Uterus (tissue), 4 donors: ENCODE measurements around the gene UGT1A7. TPM values are rescaled to one million over a fixed set of nuclear protein-coding genes. Genes with fewer than 3 reads are reported as not detected.

Source experiments
- DNase-seq, 2 donors: peaks; one replicate each; pipeline ENCODE4 v3.0.0-alpha.2; 2019 to 2020
- H3K27ac ChIP-seq, 2 donors: fragments of 200-600 bp; sonication (generic); 1 replicate in 1 of 2; 2 replicates in 1 of 2; pipeline ENCODE4 v1.5.1; 2016 to 2018
- H3K27me3 ChIP-seq, 2 donors: fragments of 200-600 bp; sonication (generic); one replicate each; pipeline ENCODE4 v1.5.1; 2018 to 2019; ENCODE audit warnings: control low read depth in 1 of 2
- H3K36me3 ChIP-seq, 2 donors: fragments of 200-600 bp; sonication (generic); one replicate each; pipeline ENCODE4 v1.5.1; 2019; ENCODE audit warnings: control low read depth in 1 of 2
- H3K4me1 ChIP-seq, 2 donors: fragments of 200-600 bp; sonication (generic); one replicate each; pipeline ENCODE4 v1.5.1; 2018 to 2019; ENCODE audit warnings: control low read depth in 1 of 2
- H3K4me3 ChIP-seq, 2 donors: fragments of 200-600 bp; sonication (generic); 1 replicate in 1 of 2; 2 replicates in 1 of 2; pipeline ENCODE4 v1.5.1; 2018 to 2019; ENCODE audit warnings: mild to moderate bottlenecking in 1 of 2
- H3K9me3 ChIP-seq, 2 donors: fragments of 200-600 bp; sonication (generic); one replicate each; pipeline ENCODE4 v1.5.1; 2019; ENCODE audit warnings: control low read depth in 1 of 2
- POLR2A ChIP-seq, 2 donors: fragments of 450-650 bp; IDR thresholded peaks; one replicate each; pipeline ENCODE4 v1.6.1; 2016; ENCODE audit warnings: antibody characterized with exemption in 2 of 2, mild to moderate bottlenecking in 1 of 2, moderate library complexity in 1 of 2
- intact Hi-C: fragments of 100-400 bp; cut with DNase I; formaldehyde crosslinking; loops from one replicate; pipeline ENCODE4 v1.15.1; 2023; ENCODE audit warnings: low total_unique reads
- total RNA-seq, 4 donors: library from RNA; depleted of rRNA in 3 of 4; stranded (reverse); fragments of >200 nt in 3 of 4; gene quantifications; one replicate each; pipeline versions ENCODE4 v1.1.0 to v1.2.4, GENCODE V29; 2014 to 2023
- TF ChIP-seq, protein P1 (sequence below), 4 experiments: fragments of 200-600 bp in 2 of 4; fragments of 450-650 bp in 2 of 4; sonication (generic) in 2 of 4; IDR thresholded peaks; one replicate each; pipeline ENCODE4 v1.5.1; 2016 to 2019; ENCODE audit warnings: antibody characterized with exemption in 4 of 4, mild to moderate bottlenecking in 2 of 4, moderate library complexity in 1 of 4
- donor health status: DM: yes; HTN: yes; CAD: no.

The UGT1A7 gene
- total RNA-seq, 4 donors from 2014 or later = 0.29 TPM; not detected in 3

- H3K27ac ChIP-seq = no peak overlapping the region
- H3K4me1 ChIP-seq = no peaks in the 10 kb centered on the region
- intact Hi-C loops = no loop called here
- no peaks in the 10 kb centered on the region for H3K9me3 ChIP-seq
- no peak overlapping the region for H3K4me3 ChIP-seq
- DNase-seq = no peak
- no peaks in the 10 kb centered on the region for H3K36me3 ChIP-seq
- no peak for TF ChIP-seq POLR2A (IDR thresholded peaks at IDR 0.05)
- TF ChIP-seq, protein P1, sequence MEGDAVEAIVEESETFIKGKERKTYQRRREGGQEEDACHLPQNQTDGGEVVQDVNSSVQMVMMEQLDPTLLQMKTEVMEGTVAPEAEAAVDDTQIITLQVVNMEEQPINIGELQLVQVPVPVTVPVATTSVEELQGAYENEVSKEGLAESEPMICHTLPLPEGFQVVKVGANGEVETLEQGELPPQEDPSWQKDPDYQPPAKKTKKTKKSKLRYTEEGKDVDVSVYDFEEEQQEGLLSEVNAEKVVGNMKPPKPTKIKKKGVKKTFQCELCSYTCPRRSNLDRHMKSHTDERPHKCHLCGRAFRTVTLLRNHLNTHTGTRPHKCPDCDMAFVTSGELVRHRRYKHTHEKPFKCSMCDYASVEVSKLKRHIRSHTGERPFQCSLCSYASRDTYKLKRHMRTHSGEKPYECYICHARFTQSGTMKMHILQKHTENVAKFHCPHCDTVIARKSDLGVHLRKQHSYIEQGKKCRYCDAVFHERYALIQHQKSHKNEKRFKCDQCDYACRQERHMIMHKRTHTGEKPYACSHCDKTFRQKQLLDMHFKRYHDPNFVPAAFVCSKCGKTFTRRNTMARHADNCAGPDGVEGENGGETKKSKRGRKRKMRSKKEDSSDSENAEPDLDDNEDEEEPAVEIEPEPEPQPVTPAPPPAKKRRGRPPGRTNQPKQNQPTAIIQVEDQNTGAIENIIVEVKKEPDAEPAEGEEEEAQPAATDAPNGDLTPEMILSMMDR (IDR thresholded peaks at IDR 0.05) = no peak
- H3K27me3 ChIP-seq = no peaks in the 10 kb centered on the region
These were observed 109.6 kb downstream of the UGT1A7 start for GRCh38 chr2:233791151-233791882.

- intact Hi-C loops = no loop called here
- H3K27ac ChIP-seq = no peak overlapping the region
- TF ChIP-seq POLR2A (IDR thresholded peaks at IDR 0.05) = no peak
- TF ChIP-seq, protein P1 (IDR thresholded peaks at IDR 0.05) = no peak
- no peak overlapping the region for H3K4me3 ChIP-seq
- H3K36me3 ChIP-seq = no peaks in the 10 kb centered on the region
- no peaks in the 10 kb centered on the region for H3K27me3 ChIP-seq
- no peak for DNase-seq
- H3K9me3 ChIP-seq = no peaks in the 10 kb centered on the region
- H3K4me1 ChIP-seq = no peaks in the 10 kb centered on the region
These were observed 110.2 kb downstream of the UGT1A7 start for GRCh38 chr2:233791883-233792329.

DNA sequence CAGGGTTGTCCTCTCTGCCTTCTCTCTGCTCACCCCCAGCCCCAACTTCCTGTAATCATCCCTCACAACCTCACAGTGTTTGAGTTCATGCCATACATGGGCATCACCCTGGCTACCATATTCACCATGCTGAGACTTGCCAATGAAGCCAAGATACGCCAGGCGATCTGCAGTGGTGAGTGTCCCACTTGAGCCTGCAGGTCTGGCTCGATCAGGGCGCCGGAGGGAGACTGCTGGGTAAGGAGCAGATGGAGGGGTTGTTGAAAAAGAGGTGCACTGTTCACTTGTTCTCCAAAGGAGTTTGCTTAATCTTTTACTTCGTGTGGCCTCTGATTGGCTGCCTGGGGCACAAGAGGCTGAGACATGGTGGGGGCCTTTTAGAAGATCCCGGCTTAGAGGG lies 111.0 kb downstream of the UGT1A7 start:
- no peak overlapping the region for H3K27ac ChIP-seq
- no peaks in the 10 kb centered on the region for H3K4me1 ChIP-seq
- H3K36me3 ChIP-seq = no peaks in the 10 kb centered on the region
- H3K27me3 ChIP-seq = no peaks in the 10 kb centered on the region
- DNase-seq = no peak
- intact Hi-C loops = no loop called here
- TF ChIP-seq, protein P1 (IDR thresholded peaks at IDR 0.05) = no peak
- no peak for TF ChIP-seq POLR2A (IDR thresholded peaks at IDR 0.05)
- no peak overlapping the region for H3K4me3 ChIP-seq
- no peaks in the 10 kb centered on the region for H3K9me3 ChIP-seq

GRCh38 chr2:233793465-233794127 lies 111.9 kb downstream of the UGT1A7 start:
- H3K27me3 ChIP-seq = no peaks in the 10 kb centered on the region
- no peak overlapping the region for H3K4me3 ChIP-seq
- no peaks in the 10 kb centered on the region for H3K36me3 ChIP-seq
- no peaks in the 10 kb centered on the region for H3K9me3 ChIP-seq
- no peak overlapping the region for H3K27ac ChIP-seq
- no peak for TF ChIP-seq POLR2A (IDR thresholded peaks at IDR 0.05)
- TF ChIP-seq, protein P1 (IDR thresholded peaks at IDR 0.05) = no peak
- intact Hi-C loops = no loop called here
- DNase-seq = no peak
- no peaks in the 10 kb centered on the region for H3K4me1 ChIP-seq

DNA sequence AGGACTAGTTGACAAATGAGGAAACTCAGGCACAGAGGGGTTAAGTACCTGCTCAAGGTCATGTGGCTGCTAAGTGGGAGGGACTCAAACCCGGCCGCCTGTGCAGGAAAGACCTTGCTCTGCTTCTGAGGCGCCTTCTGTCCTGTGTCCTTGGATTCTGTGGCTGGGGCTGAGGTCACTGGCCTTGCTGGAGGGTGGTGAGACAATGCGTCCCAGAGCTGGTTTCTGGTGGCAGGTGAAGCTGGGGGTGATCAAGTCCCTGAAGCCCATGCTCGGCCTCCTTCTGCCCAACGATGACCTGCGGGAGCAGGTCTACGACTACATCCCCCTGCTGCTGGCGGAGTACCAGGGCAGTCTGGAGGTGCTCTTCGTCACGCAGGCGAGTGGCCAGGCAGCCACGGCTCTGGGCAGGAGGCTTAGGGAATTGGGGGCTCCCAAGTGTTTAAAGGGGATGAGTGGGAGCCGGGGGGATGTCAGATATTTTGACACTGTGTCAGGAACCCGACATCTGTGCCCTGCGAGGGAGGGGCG lies 112.5 kb downstream of the UGT1A7 start:
- H3K4me3 ChIP-seq = no peak overlapping the region
- no peaks in the 10 kb centered on the region for H3K27me3 ChIP-seq
- no peaks in the 10 kb centered on the region for H3K9me3 ChIP-seq
- intact Hi-C loops = no loop called here
- H3K36me3 ChIP-seq = no peaks in the 10 kb centered on the region
- H3K4me1 ChIP-seq = no peaks in the 10 kb centered on the region
- no peak for TF ChIP-seq POLR2A (IDR thresholded peaks at IDR 0.05)
- TF ChIP-seq, protein P1 (IDR thresholded peaks at IDR 0.05) = no peak
- H3K27ac ChIP-seq = no peak overlapping the region
- DNase-seq = no peak
